Stimulated activated CD8-positive, alpha-beta memory T cell treated with anti-CD3 and anti-CD28 coated beads, Interleukin-4, amount 100 ng/mL, for 4 hours (primary cell): ENCODE measurements around the gene NECTIN4.
"Not testable (repeated sequence)": the region's sequence is repeated elsewhere in the genome, so short reads cannot be mapped to it uniquely, and the experiment has no call there.

Source experiments
- DNase-seq, 2 donors: peaks; one replicate each; pipeline ENCODE4 v3.0.0-alpha.2; 2020; ENCODE audit warnings: low read depth in 2 of 2, low spot score in 1 of 2

Gene NECTIN4

GRCh38 chr1:161089251-161089924 is at the start of gene NECTIN4:
Gene NECTIN4, minus strand, starts transcription at chr1:161089558. Its CDS starts 262 bp downstream, at chr1:161089296.
- no peak for DNase-seq

- no peak for DNase-seq
Measured at GRCh38 chr1:161138431-161138830, 49.1 kb upstream of the NECTIN4 start.

GRCh38 chr1:161137881-161138280 is 48.5 kb upstream of the NECTIN4 start:
- no peak for DNase-seq

GRCh38 chr1:161133220-161133740 is 43.9 kb upstream of the NECTIN4 start:
- no peak for DNase-seq

- DNase-seq = peak; percentile 73 to 84
Measured at GRCh38 chr1:161132410-161133219, 43.3 kb upstream of the NECTIN4 start, which contains the start of gene DEDD. Gene DEDD, minus strand, starts transcription at chr1:161132667. Its CDS starts 8,205 bp downstream, at chr1:161124462.

GRCh38 chr1:161131523-161132409 is 42.4 kb upstream of the NECTIN4 start:
- DNase-seq = no peak

GRCh38 chr1:161130266-161130665 is 40.9 kb upstream of the NECTIN4 start:
- DNase-seq = no peak

- DNase-seq = no peak
Measured at GRCh38 chr1:161128591-161129420, 39.4 kb upstream of the NECTIN4 start.

- no peak for DNase-seq
Measured at GRCh38 chr1:161127649-161128048, 38.3 kb upstream of the NECTIN4 start.

GRCh38 chr1:161122967-161123366 is 33.6 kb upstream of the NECTIN4 start:
- DNase-seq = no peak

- no peak for DNase-seq
Measured at GRCh38 chr1:161121834-161122233, 32.5 kb upstream of the NECTIN4 start.

- DNase-seq = no peak
Measured at GRCh38 chr1:161121042-161121650, 31.8 kb upstream of the NECTIN4 start.

GRCh38 chr1:161119092-161119903 is 29.9 kb upstream of the NECTIN4 start:
- DNase-seq = peak; percentile 11 to 36

- peak; percentile 68 for DNase-seq
Measured at GRCh38 chr1:161117759-161118581, 28.6 kb upstream of the NECTIN4 start, which contains the start of the genes NIT1 and PFDN2. Gene NIT1, plus strand, starts transcription at chr1:161118105. Its CDS starts 72 bp downstream, at chr1:161118177. Gene PFDN2, minus strand, starts transcription at chr1:161118037. Its CDS starts 11 bp downstream, at chr1:161118026.

- not testable (repeated sequence) for DNase-seq
Measured at GRCh38 chr1:161115961-161116360, 26.6 kb upstream of the NECTIN4 start.

- no peak for DNase-seq
Measured at GRCh38 chr1:161115132-161115711, 25.9 kb upstream of the NECTIN4 start.

- no peak for DNase-seq
Measured at GRCh38 chr1:161114556-161114955, 25.2 kb upstream of the NECTIN4 start.
